Measurements from ENCODE around the gene POLE4.

The POLE4 gene

GRCh38 chr2:74991977-74992376 lies 33.5 kb downstream of the POLE4 start:
- TF ChIP-seq CTCF (IDR thresholded peaks at IDR 0.05; ENCODE audit: low read depth, low read length) (no peak), POLR2A (IDR thresholded peaks at IDR 0.05; ENCODE audit: extremely low read depth, insufficient read length) (no peak), MAX (IDR thresholded peaks at IDR 0.05; ENCODE audit: low read depth, low read length) (no peak), MYC (IDR thresholded peaks at IDR 0.05; ENCODE audit: low read depth, low read length) (no peak)
- H3K4me3 ChIP-seq (ENCODE audit: low read depth, low read length): no peak overlapping the region
- DNase-seq (ENCODE audit: low read depth): no peak

GRCh38 chr2:74999468-74999867 lies 41.0 kb downstream of the POLE4 start:
- DNase-seq (ENCODE audit: low read depth): no peak
- TF ChIP-seq CTCF (IDR thresholded peaks at IDR 0.05; ENCODE audit: low read depth, low read length) (no peak), POLR2A (IDR thresholded peaks at IDR 0.05; ENCODE audit: extremely low read depth, insufficient read length) (no peak), MYC (IDR thresholded peaks at IDR 0.05; ENCODE audit: low read depth, low read length) (no peak), MAX (IDR thresholded peaks at IDR 0.05; ENCODE audit: low read depth, low read length) (no peak)
- H3K4me3 ChIP-seq (ENCODE audit: low read depth, low read length): no peak overlapping the region

GRCh38 chr2:75002007-75002406 lies 43.6 kb downstream of the POLE4 start:
- no peak for TF ChIP-seq MYC (IDR thresholded peaks at IDR 0.05; ENCODE audit: low read depth, low read length)
- TF ChIP-seq POLR2A (IDR thresholded peaks at IDR 0.05; ENCODE audit: extremely low read depth, insufficient read length): no peak
- TF ChIP-seq CTCF (IDR thresholded peaks at IDR 0.05; ENCODE audit: low read depth, low read length): no peak
- no peak for TF ChIP-seq MAX (IDR thresholded peaks at IDR 0.05; ENCODE audit: low read depth, low read length)
- no peak overlapping the region for H3K4me3 ChIP-seq (ENCODE audit: low read depth, low read length)
- DNase-seq (ENCODE audit: low read depth): peak; percentile 12

GRCh38 chr2:75003276-75003675 lies 44.8 kb downstream of the POLE4 start:
- no peak for DNase-seq (ENCODE audit: low read depth)
- H3K4me3 ChIP-seq (ENCODE audit: low read depth, low read length): no peak overlapping the region
- TF ChIP-seq MYC (IDR thresholded peaks at IDR 0.05; ENCODE audit: low read depth, low read length): no peak
- no peak for TF ChIP-seq CTCF (IDR thresholded peaks at IDR 0.05; ENCODE audit: low read depth, low read length)

GRCh38 chr2:75003773-75004172 lies 45.3 kb downstream of the POLE4 start:
- DNase-seq (ENCODE audit: low read depth): no peak
- H3K4me3 ChIP-seq (ENCODE audit: low read depth, low read length): no peak overlapping the region
- no peak for TF ChIP-seq MAX (IDR thresholded peaks at IDR 0.05; ENCODE audit: low read depth, low read length)
- no peak for TF ChIP-seq MYC (IDR thresholded peaks at IDR 0.05; ENCODE audit: low read depth, low read length)
- no peak for TF ChIP-seq POLR2A (IDR thresholded peaks at IDR 0.05; ENCODE audit: extremely low read depth, insufficient read length)
- no peak for TF ChIP-seq CTCF (IDR thresholded peaks at IDR 0.05; ENCODE audit: low read depth, low read length)

GRCh38 chr2:75006041-75006440 lies 47.6 kb downstream of the POLE4 start:
- no peak overlapping the region for H3K4me3 ChIP-seq (ENCODE audit: low read depth, low read length)
- DNase-seq (ENCODE audit: low read depth): no peak
- TF ChIP-seq POLR2A (IDR thresholded peaks at IDR 0.05; ENCODE audit: extremely low read depth, insufficient read length) (no peak), CTCF (IDR thresholded peaks at IDR 0.05; ENCODE audit: low read depth, low read length) (no peak)

Data from NB4 (cell line).